Activated CD8-positive, alpha-beta memory T cell treated with anti-CD3 and anti-CD28 coated beads for 48 hours (primary cell): ENCODE data around the gene PPIL1.

Experiments used
- DNase-seq, 3 experiments: peaks; one replicate each; pipeline ENCODE4 v3.0.0-alpha.2; 2020; ENCODE audit warnings: low read depth in 2 of 3, low spot score in 2 of 3

Gene PPIL1

GRCh38 chr6:36836111-36837021 is 38.2 kb downstream of the PPIL1 start:
- no peak for DNase-seq

DNA sequence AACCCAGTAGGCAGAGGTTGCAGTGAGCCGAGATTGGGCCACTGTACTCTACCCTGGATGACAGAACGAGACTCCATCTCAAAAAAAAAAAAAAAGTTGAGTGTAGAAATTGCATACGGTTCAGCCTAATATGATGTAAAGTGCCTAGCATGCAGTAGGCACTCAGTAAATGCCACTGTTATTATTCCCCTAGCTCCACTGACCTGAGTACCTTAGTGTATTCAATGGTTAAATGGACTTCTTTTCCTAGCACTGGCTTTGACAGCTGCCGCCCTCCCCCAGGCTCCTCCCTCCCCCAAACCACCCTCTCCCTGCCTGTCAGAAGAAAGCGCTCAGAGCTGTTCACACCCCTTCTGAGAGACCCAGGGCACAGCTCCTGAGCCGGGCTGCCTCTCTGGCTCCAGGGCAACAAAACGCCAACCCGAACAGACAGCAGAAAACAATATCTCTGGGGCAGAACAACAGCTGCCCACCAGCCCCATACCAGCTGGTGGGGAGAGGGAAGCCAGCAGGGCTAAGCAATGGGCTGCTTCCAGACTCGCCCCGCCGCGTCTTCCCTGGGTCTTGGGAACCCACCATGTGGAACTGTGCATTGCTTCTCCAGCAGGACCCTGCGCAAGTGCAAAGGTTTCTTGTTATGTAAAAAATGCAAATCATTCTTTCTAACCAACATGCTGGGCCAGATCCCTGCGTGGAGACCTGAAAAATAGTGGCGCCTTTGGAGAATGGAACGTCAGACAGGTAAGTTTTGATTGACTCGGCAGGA is 39.8 kb downstream of the PPIL1 start:
- no peak for DNase-seq

- no peak for DNase-seq
Observed at GRCh38 chr6:36833182-36833789, 41.3 kb downstream of the PPIL1 start.

- no peak for DNase-seq
Observed at GRCh38 chr6:36832313-36832712, 42.3 kb downstream of the PPIL1 start.

DNA sequence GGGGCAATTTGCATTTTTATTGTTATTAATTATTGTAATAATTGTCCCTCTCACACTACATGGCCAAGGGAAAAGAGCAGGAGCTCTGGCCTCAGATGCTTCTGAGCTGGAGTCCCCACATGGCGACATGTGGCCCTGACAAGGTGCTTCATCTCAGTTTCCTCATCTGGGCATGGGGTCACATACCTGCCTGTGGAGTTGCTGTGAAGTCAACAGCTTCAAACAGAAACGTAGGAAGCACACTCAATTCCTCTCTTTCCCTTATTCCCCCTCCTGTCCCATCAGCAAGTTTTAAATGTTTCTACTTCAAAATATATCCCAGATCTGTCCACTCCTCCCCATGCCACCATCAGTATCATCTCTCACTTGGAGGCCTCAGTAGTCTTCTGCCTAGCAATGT is 44.0 kb downstream of the PPIL1 start:
- no peak for DNase-seq

DNA sequence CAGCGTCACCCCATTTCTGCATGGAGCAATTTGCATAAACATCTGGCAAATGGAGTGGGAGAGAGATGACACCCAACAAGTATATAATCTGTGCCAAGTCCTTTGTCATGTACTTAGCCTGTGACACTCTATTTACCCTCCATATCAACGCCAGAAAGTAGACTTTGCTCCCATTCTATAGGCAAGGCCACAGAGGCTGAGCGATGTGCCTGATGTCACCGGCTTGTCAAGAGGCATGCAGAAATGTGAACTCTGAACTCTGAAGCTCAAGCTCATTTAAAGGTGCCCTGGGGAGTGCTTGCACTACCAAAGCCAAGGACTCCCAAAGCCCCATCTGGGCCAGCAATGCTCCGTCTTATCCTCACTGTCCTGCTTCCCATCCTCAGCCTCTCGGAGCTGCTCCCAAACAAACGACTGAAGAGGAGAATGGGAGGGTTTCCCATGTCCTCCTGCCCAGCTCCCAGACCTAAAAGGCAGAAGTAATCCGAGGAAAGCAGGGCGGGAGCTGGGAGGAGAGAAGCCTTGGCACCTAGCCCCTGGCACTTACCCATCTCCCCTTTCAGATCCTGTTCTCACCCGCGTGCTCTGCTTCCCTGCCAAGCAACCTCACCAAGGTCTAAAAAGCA is 44.6 kb downstream of the PPIL1 start:
- no peak for DNase-seq

DNA sequence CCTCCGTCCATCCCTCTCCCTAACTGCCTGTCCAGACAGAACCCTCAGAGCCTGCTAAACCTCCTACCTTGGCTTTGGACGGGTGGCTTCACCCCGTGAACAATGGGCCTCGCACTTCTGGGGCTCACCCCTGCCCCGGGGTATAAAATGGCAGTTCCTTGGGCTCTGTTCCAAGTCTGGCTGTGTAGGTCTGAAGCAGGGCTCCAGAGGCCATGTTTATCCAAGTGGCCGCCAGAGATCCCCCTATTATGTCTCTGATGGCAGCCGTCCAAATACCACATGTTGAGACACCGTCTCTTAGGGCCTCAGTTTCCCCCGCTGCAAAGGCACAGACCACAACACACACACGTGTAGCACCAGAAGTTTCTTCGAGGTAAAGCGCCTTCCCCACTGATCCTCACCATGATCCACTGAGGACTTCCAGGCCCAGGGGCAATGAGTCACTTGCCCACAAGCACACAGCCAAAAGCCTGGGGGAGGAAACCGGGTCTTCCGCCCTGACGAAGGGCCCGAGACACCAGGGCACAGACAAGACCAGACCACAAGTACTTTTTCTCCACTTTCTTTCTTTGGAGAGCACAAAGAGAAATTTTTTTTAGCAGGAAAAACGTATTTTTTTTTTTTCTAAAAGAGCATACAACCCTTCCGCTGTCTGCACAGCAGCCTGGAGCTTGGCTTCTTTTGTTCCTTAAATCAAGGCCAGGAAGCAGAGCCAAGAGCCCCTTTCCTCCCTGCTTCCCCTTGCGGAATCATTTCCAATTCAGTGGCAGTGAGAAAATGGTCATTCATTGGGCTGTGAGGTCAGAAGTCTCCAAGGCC is 47.1 kb downstream of the PPIL1 start:
- no peak for DNase-seq

GRCh38 chr6:36826520-36827227 is 47.9 kb downstream of the PPIL1 start:
- no peak for DNase-seq

- DNase-seq: no peak
Observed at GRCh38 chr6:36825994-36826393, 48.6 kb downstream of the PPIL1 start.

DNA sequence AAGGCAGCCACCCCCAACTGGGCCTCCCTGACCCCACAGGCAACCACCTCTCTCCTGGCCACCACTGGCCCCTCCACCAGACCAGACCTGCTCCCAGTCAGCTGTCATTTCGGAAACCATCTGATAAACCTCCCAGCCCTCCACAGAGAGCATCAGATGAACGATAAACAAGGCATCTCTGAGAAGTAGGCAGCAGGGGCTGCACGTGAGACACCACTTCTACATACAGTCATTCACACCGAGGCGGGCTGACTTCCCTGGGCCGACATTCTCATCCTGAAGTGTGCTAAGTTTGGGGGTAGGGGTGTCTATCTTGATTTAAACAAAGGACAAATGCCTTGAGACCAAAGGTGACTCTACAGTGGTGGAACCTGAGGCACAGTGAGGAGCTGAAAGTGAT is 49.2 kb downstream of the PPIL1 start:
- no peak for DNase-seq

DNA sequence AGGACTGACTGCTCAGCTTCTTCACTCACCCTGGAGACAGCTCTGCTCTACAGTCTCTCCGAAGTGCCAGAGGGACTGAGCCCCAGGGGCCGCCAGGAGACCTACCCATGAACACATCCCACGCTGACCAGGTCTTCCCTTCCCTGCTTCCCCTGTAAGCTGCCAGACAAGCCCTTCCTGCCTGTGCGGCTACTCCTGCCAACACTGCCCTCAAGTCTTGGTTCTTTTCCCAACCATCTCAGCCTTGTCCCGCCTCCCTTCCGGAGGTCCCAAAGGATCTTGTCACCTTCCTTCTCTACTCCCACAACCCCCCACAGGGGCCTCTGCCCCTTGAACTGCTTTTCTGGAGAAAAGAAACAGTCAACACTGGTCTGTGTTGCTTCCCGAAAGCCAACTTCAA is 50.4 kb downstream of the PPIL1 start:
- DNase-seq: no peak

- DNase-seq: no peak
Observed at GRCh38 chr6:36823421-36824096, 51.0 kb downstream of the PPIL1 start.

DNA sequence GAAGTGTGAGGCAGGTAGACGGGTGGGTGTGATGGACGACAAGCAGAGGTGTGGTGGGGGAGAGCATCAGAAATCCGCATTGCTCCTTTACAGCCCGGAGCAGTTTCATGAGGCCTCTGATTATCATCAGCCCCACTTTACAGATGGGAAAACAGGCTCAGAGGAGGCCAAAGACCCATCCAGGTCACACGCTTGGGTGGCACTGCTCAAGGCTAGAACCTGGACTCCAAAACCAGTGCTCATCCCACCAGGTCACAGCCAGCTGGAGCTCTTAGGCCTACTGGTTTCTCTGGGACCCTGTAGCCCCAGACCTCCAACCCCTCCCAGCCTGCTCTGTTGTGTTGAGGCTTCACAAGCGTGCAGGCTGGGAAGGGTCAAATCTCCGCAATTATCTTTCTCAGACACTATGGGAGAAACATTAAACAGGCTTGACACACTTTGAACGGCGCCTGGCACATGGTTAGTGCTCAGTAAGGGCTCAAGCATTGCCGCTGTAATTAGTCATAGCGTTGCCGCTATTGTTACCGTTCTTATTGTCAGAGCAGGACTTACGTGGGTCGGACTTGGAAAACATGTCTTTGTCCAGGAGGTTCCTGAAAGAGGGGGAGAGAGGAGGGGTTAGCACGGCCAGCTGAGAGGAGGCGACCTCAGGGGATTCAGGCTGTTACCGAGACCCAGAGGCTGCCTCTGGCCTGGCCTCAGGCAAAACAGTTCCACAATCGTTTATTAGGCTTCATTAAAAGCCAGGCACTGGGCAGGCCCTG is 51.9 kb downstream of the PPIL1 start:
- no peak for DNase-seq

DNA sequence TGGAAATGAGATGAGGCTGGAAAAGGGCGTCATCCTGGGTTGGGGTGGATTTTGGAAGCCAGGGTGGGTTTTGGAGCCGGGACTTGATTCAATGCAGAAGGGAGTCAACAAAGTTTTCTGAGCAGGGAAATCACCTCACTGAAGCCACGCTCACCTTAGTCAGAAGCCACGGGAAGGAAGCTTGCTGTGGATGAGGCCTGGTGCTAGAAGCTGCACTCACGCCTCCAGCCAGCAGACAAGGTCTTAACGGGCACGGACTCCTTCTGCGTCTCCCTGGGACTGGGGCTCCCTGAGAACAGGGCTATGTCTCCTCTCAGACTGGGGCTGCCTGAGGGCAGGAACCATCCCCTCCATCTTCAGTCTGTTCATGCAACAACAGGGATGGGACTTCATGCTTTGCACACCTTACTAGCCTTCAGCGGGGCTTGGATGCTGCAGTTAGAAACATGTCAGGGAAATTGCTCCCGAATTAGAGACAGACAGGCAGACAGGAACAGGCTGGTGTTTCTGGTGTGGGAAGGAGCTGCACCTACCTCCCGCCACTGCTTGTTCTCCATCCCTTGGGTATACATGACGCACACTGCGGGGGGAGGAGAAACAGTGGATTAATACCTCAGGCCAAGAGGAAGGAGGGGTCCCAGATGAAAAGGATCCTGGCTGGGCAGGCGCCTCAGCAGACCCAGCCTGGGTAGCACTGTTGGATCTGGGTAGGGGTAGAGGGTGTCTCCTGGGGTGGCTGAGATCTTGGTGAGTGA is 52.8 kb downstream of the PPIL1 start:
- no peak for DNase-seq

- DNase-seq: no peak
Observed at GRCh38 chr6:36820700-36821580, 53.7 kb downstream of the PPIL1 start.

DNA sequence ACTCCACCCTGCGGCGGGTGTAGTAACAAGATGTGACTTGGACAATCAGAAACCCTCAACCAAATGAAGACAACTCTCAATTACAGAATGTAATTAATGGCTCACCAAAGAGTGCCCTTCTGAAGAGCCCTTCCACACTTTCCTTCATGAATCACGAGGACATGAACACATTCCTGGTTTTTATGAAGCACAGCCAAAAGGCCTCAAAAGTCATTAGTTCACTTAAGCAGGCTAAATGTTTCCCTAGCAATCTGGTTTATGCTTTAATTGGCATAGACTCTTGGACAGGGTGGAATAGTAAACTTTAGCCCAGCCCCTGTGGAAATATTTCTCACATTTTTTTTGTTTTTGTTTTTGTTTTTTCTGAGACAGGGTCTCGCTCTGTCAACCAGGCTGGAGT is 55.8 kb downstream of the PPIL1 start:
- DNase-seq: no peak

- DNase-seq: no peak
Observed at GRCh38 chr6:36817847-36818246, 56.8 kb downstream of the PPIL1 start.
